ENCODE data around the gene ZNF507. TPM values are rescaled to one million over a fixed set of nuclear protein-coding genes. Genes with fewer than 3 reads are reported as not detected.

Gene ZNF507
- total and polyA plus RNA-seq, 12 donors: 2.7 to 26.6 (median 17.4) TPM

- DNase-seq (no peak), ATAC-seq (no peak)
- peaks cover 0 to 3% (median 0%) of the 10 kb centered on the region in 9 donors for H3K36me3 ChIP-seq
- H3K4me3 ChIP-seq: no peak overlapping the region
- peaks cover 0 to 30% (median 0%) of the 10 kb centered on the region in 7 donors for H3K27me3 ChIP-seq
- no peak overlapping the region for H3K27ac ChIP-seq
- 73 to 83% methylated on average over 5 of the region's 5 CpGs for WGBS, 2 donors
- no peaks in the 10 kb centered on the region for H3K9me3 ChIP-seq
- peaks cover 0 to 8% (median 0%) of the 10 kb centered on the region in 9 donors for H3K4me1 ChIP-seq
- intact Hi-C loops (cut with DNase I): no loop called here
- TF ChIP-seq, protein P1, sequence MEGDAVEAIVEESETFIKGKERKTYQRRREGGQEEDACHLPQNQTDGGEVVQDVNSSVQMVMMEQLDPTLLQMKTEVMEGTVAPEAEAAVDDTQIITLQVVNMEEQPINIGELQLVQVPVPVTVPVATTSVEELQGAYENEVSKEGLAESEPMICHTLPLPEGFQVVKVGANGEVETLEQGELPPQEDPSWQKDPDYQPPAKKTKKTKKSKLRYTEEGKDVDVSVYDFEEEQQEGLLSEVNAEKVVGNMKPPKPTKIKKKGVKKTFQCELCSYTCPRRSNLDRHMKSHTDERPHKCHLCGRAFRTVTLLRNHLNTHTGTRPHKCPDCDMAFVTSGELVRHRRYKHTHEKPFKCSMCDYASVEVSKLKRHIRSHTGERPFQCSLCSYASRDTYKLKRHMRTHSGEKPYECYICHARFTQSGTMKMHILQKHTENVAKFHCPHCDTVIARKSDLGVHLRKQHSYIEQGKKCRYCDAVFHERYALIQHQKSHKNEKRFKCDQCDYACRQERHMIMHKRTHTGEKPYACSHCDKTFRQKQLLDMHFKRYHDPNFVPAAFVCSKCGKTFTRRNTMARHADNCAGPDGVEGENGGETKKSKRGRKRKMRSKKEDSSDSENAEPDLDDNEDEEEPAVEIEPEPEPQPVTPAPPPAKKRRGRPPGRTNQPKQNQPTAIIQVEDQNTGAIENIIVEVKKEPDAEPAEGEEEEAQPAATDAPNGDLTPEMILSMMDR (IDR thresholded peaks at IDR 0.05): no peak
These were observed 52.3 kb downstream of the ZNF507 start for GRCh38 chr19:32397671-32398101.

DNA sequence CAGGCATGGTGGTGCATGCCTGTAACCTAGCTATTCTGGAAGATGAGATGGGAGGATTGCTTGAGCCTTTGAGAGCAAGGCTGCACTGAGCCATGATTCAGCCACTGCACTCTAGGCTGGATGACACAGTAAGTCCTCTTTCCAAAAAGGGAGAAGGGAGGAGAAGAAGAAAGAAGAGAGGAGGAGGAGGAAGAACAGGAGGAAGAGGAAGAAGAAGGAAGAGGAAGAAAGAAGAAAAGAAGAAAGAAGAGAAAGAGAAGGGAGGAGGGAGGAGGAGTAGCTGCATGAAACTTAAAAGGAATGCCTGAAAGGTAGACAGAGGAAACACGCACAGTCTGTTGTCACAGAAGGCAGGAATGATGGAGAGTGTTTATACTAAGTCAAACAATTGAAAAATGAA is 56.6 kb downstream of the ZNF507 start:
- 85 to 100% methylated on average over 1 of the region's 1 CpG for WGBS, 2 donors
- H3K27ac ChIP-seq: no peak overlapping the region
- intact Hi-C loops (cut with DNase I): loop anchor here in 2 of 10 donors (10.0 kb wide), 1 partner anchor 57 kb away; the partner anchor contains the start of gene ZNF507 (in 2 of the 2)
- no peak overlapping the region for H3K4me3 ChIP-seq
- no peak for DNase-seq
- H3K36me3 ChIP-seq: peaks cover 0 to 3% (median 0%) of the 10 kb centered on the region in 9 donors
- H3K4me1 ChIP-seq: peaks cover 0 to 24% (median 15%) of the 10 kb centered on the region in 9 donors
- TF ChIP-seq, protein P1 (IDR thresholded peaks at IDR 0.05): no peak
- H3K9me3 ChIP-seq: no peaks in the 10 kb centered on the region
- H3K27me3 ChIP-seq: peaks cover 0 to 18% (median 0%) of the 10 kb centered on the region in 7 donors
- no peak for ATAC-seq

- H3K27ac ChIP-seq: peak overlapping the region in 1 of 10 donors; percentile 96
- H3K4me3 ChIP-seq: no peak overlapping the region
- intact Hi-C loops (cut with DNase I): loop anchor here in 2 of 10 donors (10.0 kb wide), 1 partner anchor 59 kb away; the partner anchor contains the start of gene ZNF507 (in 2 of the 2)
- TF ChIP-seq, protein P1 (IDR thresholded peaks at IDR 0.05): no peak
- H3K9me3 ChIP-seq: no peaks in the 10 kb centered on the region
- H3K27me3 ChIP-seq: peaks cover 0 to 18% (median 0%) of the 10 kb centered on the region in 7 donors
- peaks cover 0 to 7% (median 0%) of the 10 kb centered on the region in 9 donors for H3K36me3 ChIP-seq
- peaks cover 0 to 25% (median 15%) of the 10 kb centered on the region in 9 donors for H3K4me1 ChIP-seq
- DNase-seq: no peak
- no peak for ATAC-seq
- WGBS, 2 donors: 71 to 81% methylated on average over 5 of the region's 5 CpGs
These were observed 58.0 kb downstream of the ZNF507 start for GRCh38 chr19:32403291-32403995.

GRCh38 chr19:32404213-32404932 is 59.0 kb downstream of the ZNF507 start:
- TF ChIP-seq, protein P1 (IDR thresholded peaks at IDR 0.05): no peak
- DNase-seq: no peak
- Histone ChIP-seq H3K4me3 (peak overlapping the region; percentile 64 to 98 (median 80)), H3K27ac (peak overlapping the region; percentile 86 to 99 (median 96)), H3K36me3 (peaks cover 0 to 16% (median 4%) of the 10 kb centered on the region in 9 donors), H3K27me3 (peaks cover 0 to 18% (median 0%) of the 10 kb centered on the region in 7 donors), H3K9me3 (no peaks in the 10 kb centered on the region), H3K4me1 (peaks cover 0 to 25% (median 15%) of the 10 kb centered on the region in 9 donors)
- intact Hi-C loops (cut with DNase I): loop anchor here in 2 of 10 donors (10.0 kb wide), 1 partner anchor 60 kb away; the partner anchor contains the start of gene ZNF507 (in 2 of the 2)
- peak in 2 of 8 donors; percentile 1 to 9 for ATAC-seq
- 66 to 67% methylated on average over 20 of the region's 20 CpGs for WGBS, 2 donors
